ENCODE results near the gene KLHL10. TPM values are rescaled to one million over a fixed set of nuclear protein-coding genes. Genes with fewer than 3 reads are reported as not detected.

KLHL10 gene
- total RNA-seq, 1 experiment from 2014 or later: not detected

DNA sequence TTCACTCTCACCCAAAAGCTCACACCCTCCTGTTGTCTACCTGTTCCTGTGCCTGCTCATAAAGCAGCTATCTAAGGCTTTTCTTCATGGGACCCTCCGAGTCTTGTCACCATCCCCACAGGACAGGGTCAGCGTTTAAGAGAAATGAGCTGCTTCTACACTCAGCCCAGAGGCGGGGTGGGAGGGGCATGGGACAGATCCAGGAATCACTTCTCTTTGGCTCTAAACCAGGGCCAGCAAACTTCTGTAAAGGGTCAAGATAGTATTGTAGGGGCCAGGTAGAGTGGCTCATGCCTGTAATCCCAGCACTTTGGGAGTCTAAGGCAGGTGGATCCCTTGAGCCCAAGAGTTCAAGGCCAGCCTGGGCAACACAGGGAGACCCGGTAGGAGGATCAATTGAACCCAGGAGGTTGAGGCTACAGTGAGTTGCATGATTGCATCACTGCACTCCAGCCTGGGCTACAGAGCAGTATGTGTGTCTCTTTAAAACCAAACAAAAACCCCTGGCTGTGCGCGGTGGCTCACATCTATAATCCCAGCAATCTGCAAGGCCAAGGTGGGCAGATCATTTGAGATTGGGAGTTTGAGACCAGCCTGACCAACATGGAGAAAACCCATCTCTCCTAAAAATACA is 50.8 kb downstream of the KLHL10 start:
- Histone ChIP-seq H3K4me3 (no peak overlapping the region), H3K36me3 (peaks cover 79% of the 10 kb centered on the region), H3K9me3 (replicated peaks) (no peaks in the 10 kb centered on the region), H3K27ac (no peak overlapping the region), H3K4me1 (no peaks in the 10 kb centered on the region), H3K27me3 (no peaks in the 10 kb centered on the region)
- no peak for DNase-seq

DNA sequence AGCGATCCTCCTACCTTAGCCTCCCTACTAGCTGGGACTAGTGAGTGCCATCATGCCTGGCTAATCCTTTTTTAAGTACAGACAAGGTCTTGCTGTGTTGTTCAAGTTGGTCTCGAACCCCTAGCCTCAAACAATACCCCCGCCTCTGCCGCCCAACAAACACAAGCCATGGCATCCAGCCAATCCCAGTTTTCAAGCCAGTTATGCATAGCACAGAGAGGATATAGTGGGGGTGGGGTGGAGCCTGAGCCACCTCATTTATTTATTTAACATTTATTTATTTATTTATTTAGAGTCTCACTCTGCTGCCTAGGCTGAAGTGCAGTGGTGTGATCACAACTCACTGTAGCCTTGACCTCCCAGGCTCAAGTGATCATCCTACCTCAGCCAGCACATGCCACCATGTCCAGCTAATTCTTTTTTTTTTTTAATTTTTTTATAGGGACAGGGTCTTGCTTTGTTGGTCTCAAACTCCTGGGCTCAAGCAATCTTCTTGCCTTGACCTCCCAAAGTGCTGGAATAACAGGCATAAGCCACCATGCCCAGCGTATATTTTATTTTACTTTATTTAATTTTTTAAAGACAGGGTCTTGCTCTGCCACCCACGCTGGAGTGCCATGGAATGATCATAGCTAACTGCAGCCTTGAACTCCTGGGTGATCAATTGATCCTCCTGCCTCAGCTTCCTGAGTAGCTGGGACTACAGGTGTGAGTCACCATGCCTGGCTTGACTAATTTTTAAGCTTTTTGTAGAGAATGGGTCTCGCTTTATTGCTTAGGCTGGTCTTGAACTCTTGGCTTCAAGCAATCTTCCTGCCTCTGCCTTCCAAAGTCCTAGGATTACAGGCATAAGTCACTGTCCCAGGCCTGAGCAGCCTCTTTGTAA is 53.8 kb downstream of the KLHL10 start:
- no peak for DNase-seq
- Histone ChIP-seq H3K4me3 (no peak overlapping the region), H3K9me3 (replicated peaks) (no peaks in the 10 kb centered on the region), H3K27me3 (no peaks in the 10 kb centered on the region), H3K27ac (no peak overlapping the region), H3K4me1 (no peaks in the 10 kb centered on the region), H3K36me3 (peaks cover 75% of the 10 kb centered on the region)

DNA sequence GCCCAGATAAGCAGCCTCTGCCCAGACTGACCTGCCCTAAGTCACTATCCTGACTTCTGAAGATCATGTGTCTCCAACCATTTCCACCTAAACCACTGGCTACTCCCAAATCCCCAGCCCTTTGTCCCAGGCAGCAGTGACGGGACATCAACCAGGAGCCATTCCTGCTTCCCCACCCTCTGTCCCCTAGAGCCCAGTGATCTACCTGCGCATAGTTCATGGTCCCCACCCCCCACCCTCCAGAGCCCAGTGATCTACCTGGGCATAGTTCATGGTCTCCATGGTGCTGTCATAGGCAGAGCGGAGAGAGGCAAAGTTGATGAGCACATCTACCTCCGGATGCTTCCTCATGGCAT is 54.4 kb downstream of the KLHL10 start:
- peaks cover 77% of the 10 kb centered on the region for H3K36me3 ChIP-seq
- no peak overlapping the region for H3K27ac ChIP-seq
- no peaks in the 10 kb centered on the region for H3K27me3 ChIP-seq
- H3K4me3 ChIP-seq: no peak overlapping the region
- no peaks in the 10 kb centered on the region for H3K9me3 ChIP-seq (replicated peaks)
- no peaks in the 10 kb centered on the region for H3K4me1 ChIP-seq
- no peak for DNase-seq

- Histone ChIP-seq H3K9me3 (replicated peaks) (no peaks in the 10 kb centered on the region), H3K27ac (no peak overlapping the region), H3K4me1 (no peaks in the 10 kb centered on the region), H3K27me3 (no peaks in the 10 kb centered on the region), H3K36me3 (peaks cover 83% of the 10 kb centered on the region), H3K4me3 (no peak overlapping the region)
- DNase-seq: no peak
These were observed 55.8 kb downstream of the KLHL10 start for GRCh38 chr17:41893384-41893783.

DNA sequence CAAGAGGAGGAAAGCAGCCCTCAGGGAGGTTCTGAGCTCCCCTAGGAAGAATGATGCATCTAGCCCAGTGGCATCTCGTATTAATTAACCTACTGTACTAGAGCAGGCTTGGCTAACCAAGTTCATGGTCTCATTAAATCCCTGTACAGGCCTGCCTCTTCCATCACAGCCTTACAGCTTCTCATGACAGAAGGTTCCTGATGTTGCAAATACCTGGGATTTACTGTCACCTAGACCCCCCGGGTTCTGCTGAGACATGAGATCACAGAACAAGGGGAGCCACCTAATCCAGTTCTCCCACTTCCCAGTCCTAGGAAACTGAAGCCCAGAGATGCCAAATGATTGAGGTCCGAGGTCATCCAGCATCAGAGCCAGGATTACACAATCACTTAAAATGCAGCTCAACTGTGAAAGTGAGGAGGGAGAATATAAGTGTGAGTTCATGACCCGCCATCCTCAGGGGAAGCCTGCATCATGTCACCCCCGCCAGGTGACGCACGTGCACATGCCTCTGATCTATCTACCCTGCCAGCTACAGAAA is 57.2 kb downstream of the KLHL10 start:
- no peak for DNase-seq
- H3K27ac ChIP-seq: no peak overlapping the region

DNA sequence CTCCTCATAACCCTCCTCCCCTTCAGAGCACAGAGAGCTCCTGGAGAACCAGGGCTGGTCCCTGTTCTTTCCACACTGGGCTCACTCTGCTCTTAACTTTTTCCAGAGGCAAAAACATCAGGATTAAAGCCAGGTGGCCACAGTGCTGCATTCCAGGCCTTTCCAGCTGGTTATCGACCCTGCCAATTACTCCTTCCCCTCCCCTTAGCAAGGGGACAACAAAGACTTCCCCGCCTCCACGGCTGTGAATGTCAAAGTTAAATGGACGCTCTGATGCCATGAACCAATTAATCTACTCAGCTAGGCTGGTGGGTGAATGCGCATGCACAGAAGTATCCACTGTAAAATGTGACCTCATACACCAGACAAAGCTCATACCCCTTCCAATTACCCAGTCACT is 58.0 kb downstream of the KLHL10 start:
- H3K36me3 ChIP-seq: peaks cover 80% of the 10 kb centered on the region
- H3K4me1 ChIP-seq: no peaks in the 10 kb centered on the region
- no peak overlapping the region for H3K4me3 ChIP-seq
- no peaks in the 10 kb centered on the region for H3K27me3 ChIP-seq
- no peak overlapping the region for H3K27ac ChIP-seq
- no peaks in the 10 kb centered on the region for H3K9me3 ChIP-seq (replicated peaks)
- DNase-seq: no peak

More for the DNA sequence above, 57.2 kb downstream of the KLHL10 start:
- Histone ChIP-seq H3K4me1 (no peaks in the 10 kb centered on the region), H3K27me3 (no peaks in the 10 kb centered on the region), H3K36me3 (peaks cover 80% of the 10 kb centered on the region), H3K4me3 (no peak overlapping the region), H3K9me3 (replicated peaks) (no peaks in the 10 kb centered on the region)

DNA sequence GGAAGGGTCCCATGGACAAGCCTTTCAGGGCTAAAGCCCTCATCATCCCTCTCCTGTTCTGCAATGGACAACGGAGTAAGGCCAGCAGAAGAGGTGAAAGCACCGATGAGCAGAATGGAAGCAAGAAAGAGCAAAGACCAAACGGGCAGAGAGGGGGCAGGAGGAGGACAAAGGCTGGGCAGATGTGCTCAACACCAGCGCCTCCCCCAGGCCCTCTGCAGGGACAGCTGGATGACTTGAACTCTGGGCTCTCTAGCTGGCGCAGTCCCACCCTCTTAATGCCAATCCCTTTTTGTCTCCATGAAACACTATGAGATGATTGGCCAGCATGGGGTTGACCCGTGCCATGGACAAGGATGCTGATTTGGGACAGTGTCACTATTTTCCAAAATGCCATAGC is 59.1 kb downstream of the KLHL10 start:
- Histone ChIP-seq H3K9me3 (replicated peaks) (no peaks in the 10 kb centered on the region), H3K36me3 (peaks cover 79% of the 10 kb centered on the region), H3K27me3 (no peaks in the 10 kb centered on the region), H3K4me3 (no peak overlapping the region), H3K27ac (no peak overlapping the region), H3K4me1 (no peaks in the 10 kb centered on the region)
- no peak for DNase-seq

Other genes starting within 250 kb of the KLHL10 start
- 0.08 TPM in 1 of 2 replicates, not detected in the other for gene KRT16, start 225.1 kb upstream of the KLHL10 start, total RNA-seq (2014; rRNA removed; shearing (Covaris generic))
- gene KRT17, start 213.2 kb upstream of the KLHL10 start, total RNA-seq (2014; rRNA removed; shearing (Covaris generic)): 134 and 149 TPM in 2 replicates
- 107 and 142 TPM in 2 replicates for gene EIF1, start 148.9 kb upstream of the KLHL10 start, total RNA-seq (2014; rRNA removed; shearing (Covaris generic))
- gene GAST, start 125.5 kb upstream of the KLHL10 start, total RNA-seq (2014; rRNA removed; shearing (Covaris generic)): not detected in 2 replicates
- 0.08 and 0.10 TPM in 2 replicates for gene HAP1, start 103.2 kb upstream of the KLHL10 start, total RNA-seq (2014; rRNA removed; shearing (Covaris generic))
- 1.2 and 1.7 TPM in 2 replicates for gene JUP, start 51.1 kb upstream of the KLHL10 start, total RNA-seq (2014; rRNA removed; shearing (Covaris generic))
- 15.7 and 16.9 TPM in 2 replicates for gene P3H4, start 25.9 kb upstream of the KLHL10 start, total RNA-seq (2014; rRNA removed; shearing (Covaris generic))
- 61.4 and 72.2 TPM in 2 replicates for gene FKBP10, start 24.8 kb upstream of the KLHL10 start, total RNA-seq (2014; rRNA removed; shearing (Covaris generic))
- 115 and 120 TPM in 2 replicates for gene NT5C3B, start 1.6 kb upstream of the KLHL10 start, total RNA-seq (2014; rRNA removed; shearing (Covaris generic))
- gene KLHL11, start 27.6 kb downstream of the KLHL10 start, total RNA-seq (2014; rRNA removed; shearing (Covaris generic)): 22.4 and 23.8 TPM in 2 replicates
- gene ACLY, start 81.1 kb downstream of the KLHL10 start, total RNA-seq (2014; rRNA removed; shearing (Covaris generic)): 137 and 141 TPM in 2 replicates
- 0.15 and 0.24 TPM in 2 replicates for gene ODAD4, start 92.8 kb downstream of the KLHL10 start, total RNA-seq (2014; rRNA removed; shearing (Covaris generic))
- 101 and 105 TPM in 2 replicates for gene CNP, start 129.0 kb downstream of the KLHL10 start, total RNA-seq (2014; rRNA removed; shearing (Covaris generic))
- 103 and 104 TPM in 2 replicates for gene DNAJC7, start 179.6 kb downstream of the KLHL10 start, total RNA-seq (2014; rRNA removed; shearing (Covaris generic))
- 80.3 and 81.6 TPM in 2 replicates for gene NKIRAS2, start 182.3 kb downstream of the KLHL10 start, total RNA-seq (2014; rRNA removed; shearing (Covaris generic))
- gene C17orf113, start 212.8 kb downstream of the KLHL10 start, total RNA-seq (2014; rRNA removed; shearing (Covaris generic)): 0.18 and 0.49 TPM in 2 replicates